HPDE6-E6E7 (cell line): ENCODE results near the gene KLHL22.
"Not testable (repeated sequence)": the region's sequence is repeated elsewhere in the genome, so short reads cannot be mapped to it uniquely, and the experiment has no call there.

Experiments
- DNase-seq: peaks from one replicate; pipeline ENCODE4 v3.0.0; 2011; ENCODE audit warnings: missing footprints; ENCODE audit errors: extremely low spot score

KLHL22 gene

DNA sequence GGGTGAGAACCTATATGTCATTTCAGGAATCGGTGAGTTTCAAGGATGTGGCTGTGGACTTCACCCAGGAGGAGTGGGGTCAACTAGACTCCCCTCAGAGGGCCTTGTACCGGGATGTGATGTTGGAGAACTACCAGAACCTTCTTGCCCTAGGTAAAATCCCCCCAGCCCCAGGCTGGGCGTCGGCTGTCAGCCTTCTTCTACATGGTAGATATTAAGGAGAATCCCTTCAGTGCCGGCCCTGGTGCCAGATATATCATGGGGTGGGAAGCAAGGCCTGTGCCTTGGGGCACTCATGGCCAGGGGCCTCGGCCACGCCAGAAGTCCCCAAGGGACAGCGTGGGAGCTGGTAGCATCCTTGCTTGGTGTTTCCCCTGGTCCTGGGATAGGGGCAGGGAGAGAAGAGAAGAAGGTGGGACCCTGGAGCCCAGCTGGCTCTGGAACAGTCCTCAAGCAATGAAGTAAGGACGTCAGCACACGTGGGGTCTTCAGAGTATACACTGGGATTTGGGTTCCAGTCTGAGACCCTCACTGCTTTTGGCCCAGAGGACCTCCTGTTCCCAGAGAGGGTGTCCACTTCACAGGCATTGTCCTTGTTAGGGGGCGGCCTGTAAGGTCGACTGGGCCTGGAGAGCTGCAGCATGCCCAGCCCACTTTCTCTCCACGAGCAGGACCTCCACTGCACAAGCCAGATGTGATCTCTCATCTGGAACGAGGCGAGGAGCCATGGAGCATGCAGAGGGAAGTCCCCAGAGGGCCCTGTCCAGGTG lies 94.8 kb downstream of the KLHL22 start:
- no peak for DNase-seq

- DNase-seq: no peak
Measured at GRCh38 chr22:20399866-20400605, 95.6 kb downstream of the KLHL22 start.

- DNase-seq: no peak
Measured at GRCh38 chr22:20398420-20398819, 97.2 kb downstream of the KLHL22 start.

GRCh38 chr22:20397498-20397897 lies 98.1 kb downstream of the KLHL22 start:
- no peak for DNase-seq

GRCh38 chr22:20396639-20397038 lies 99.0 kb downstream of the KLHL22 start:
- no peak for DNase-seq

DNA sequence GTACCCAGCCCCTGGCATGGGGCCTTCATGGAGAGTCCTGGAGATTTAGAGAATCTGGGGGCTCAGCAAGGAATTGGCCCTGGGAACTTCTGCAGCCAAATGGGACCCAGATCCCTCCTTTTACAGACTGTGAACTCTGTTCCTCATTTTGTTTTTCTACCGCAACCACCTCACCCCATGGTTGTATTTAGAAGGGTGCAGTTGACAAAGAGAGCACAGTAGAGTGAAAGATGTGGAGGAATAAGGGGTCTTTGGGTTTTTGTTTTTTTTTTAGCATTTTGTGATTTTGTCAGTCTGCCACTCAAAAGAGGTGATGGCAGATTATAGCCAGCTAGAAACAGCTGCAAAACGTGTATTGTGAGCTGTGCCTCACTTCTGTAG lies 99.7 kb downstream of the KLHL22 start:
- no peak for DNase-seq

- no peak for DNase-seq
Measured at GRCh38 chr22:20395181-20395906, 100.3 kb downstream of the KLHL22 start.

DNA sequence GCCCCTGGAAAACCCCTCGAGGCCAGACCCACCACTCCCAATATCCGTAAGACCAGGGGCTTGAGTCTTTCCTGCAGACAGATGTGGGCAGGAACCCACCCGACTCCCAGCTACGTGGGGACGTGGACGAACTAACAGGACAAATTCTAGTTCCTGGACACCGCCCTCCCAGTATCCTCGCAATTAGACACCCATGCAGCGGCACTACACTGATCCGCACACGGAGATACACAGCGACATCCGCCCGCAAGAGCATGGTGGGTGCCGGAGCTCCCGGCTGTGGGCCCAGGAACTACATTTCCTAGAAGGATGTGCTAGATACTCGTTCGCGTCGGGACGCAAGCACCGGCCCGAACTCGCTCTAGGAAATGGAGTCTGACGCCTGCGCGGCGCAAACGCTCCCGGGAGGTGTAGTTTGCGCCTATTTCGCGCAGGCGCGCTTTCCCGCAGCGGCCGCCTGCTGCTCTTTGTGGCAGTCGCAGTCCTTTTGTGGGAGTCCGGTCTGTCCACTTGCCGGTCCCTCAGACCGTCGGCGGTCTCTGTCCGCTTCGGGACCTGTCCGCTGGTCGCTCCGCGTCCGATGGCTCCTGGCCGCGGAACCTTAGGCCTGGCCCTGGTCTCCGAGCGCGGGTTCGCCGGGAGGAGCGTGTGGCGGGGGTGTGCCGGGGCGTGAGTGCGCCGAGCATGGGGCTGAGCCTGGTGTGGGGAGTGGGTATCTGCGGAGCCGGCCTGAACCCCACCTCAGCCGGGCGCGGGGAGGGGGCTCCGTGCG lies 101.7 kb downstream of the KLHL22 start, which contains the start of gene ZNF74:
Gene ZNF74, plus strand, starts transcription at position 447 of the 772 bp plus-strand sequence. CDS start 478 bp downstream, outside the sequence.
- DNase-seq: peak; percentile 84

DNA sequence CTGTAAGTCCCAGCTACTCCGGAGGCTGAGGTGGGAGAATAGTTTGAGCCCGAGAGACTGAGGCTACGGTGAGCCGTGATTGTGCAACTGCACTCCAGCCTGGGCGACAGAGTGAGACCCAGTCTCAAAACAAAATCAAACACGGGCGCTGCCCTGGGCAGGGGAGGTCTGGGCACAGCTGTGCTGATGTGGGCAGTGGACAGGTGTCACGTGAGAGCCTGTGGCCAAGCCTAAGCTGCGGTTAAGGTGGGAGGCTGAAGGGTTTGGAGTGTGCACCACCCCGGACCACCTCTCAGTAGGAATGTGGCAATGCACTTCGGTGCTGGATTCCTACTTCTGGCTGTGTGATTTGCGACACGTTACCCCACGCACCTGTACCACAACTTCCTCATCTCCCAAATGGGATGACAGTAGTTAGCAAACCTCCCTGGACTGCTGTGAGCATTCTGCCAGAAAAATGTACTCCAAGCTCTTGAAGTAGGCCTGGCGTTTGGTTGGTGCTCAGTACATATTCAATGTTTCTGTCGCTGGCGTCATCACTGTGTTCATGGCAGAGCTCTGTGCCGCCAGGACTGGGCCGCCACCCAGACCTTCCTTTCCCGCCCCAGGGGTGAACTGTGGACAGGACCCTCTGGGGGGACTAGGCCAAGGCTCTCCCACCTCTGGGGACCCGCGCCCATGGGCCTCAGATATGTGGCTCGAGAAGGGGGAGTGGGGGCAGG lies 102.5 kb downstream of the KLHL22 start:
- DNase-seq: no peak

GRCh38 chr22:20392365-20392881 lies 103.2 kb downstream of the KLHL22 start:
- not testable (repeated sequence) for DNase-seq
